GM18526 (cell line): ENCODE results near the gene DNAH6.

Experiments
- POLR2A ChIP-seq: IDR thresholded peaks from 3 replicates; pipeline ENCODE4 v1.6.1; 2011; ENCODE audit not compliant: insufficient read length; ENCODE audit errors: extremely low read depth

The DNAH6 gene

GRCh38 chr2:84559838-84560237 is 43.5 kb downstream of the DNAH6 start:
- TF ChIP-seq POLR2A, result no peak

- no peak for TF ChIP-seq POLR2A
Measured at GRCh38 chr2:84579661-84580060, 63.4 kb downstream of the DNAH6 start.

GRCh38 chr2:84603911-84604310 is 87.6 kb downstream of the DNAH6 start:
- TF ChIP-seq POLR2A, result no peak

GRCh38 chr2:84613082-84613481 is 96.8 kb downstream of the DNAH6 start:
- TF ChIP-seq POLR2A, result no peak

GRCh38 chr2:84619794-84620371 is 103.6 kb downstream of the DNAH6 start:
- no peak for TF ChIP-seq POLR2A

- TF ChIP-seq POLR2A, result no peak
Measured at GRCh38 chr2:84628486-84628885, 112.2 kb downstream of the DNAH6 start.

- no peak for TF ChIP-seq POLR2A
Measured at GRCh38 chr2:84629550-84629949, 113.3 kb downstream of the DNAH6 start.

- TF ChIP-seq POLR2A, result no peak
Measured at GRCh38 chr2:84631047-84631446, 114.7 kb downstream of the DNAH6 start.

- TF ChIP-seq POLR2A, result no peak
Measured at GRCh38 chr2:84631985-84632384, 115.7 kb downstream of the DNAH6 start.

GRCh38 chr2:84636080-84636971 is 120.0 kb downstream of the DNAH6 start:
- no peak for TF ChIP-seq POLR2A

- TF ChIP-seq POLR2A, result no peak
Measured at GRCh38 chr2:84639751-84640150, 123.5 kb downstream of the DNAH6 start.

GRCh38 chr2:84640411-84640810 is 124.1 kb downstream of the DNAH6 start:
- TF ChIP-seq POLR2A, result no peak

GRCh38 chr2:84641021-84641420 is 124.7 kb downstream of the DNAH6 start:
- TF ChIP-seq POLR2A, result no peak

GRCh38 chr2:84643991-84644390 is 127.7 kb downstream of the DNAH6 start:
- TF ChIP-seq POLR2A, result no peak

- TF ChIP-seq POLR2A, result no peak
Measured at GRCh38 chr2:84646514-84646913, 130.2 kb downstream of the DNAH6 start.

- no peak for TF ChIP-seq POLR2A
Measured at GRCh38 chr2:84647267-84647666, 131.0 kb downstream of the DNAH6 start.

GRCh38 chr2:84649058-84649457 is 132.8 kb downstream of the DNAH6 start:
- TF ChIP-seq POLR2A, result no peak

- TF ChIP-seq POLR2A, result no peak
Measured at GRCh38 chr2:84649487-84650142, 133.3 kb downstream of the DNAH6 start.
